HG03060 (cell line): Measurements from ENCODE around the gene IL32.

Source experiments
- ATAC-seq: cut with Tn5 transposase; IDR thresholded peaks from one replicate; pipeline ENCODE4 v1.9.1; 2021; ENCODE audit warnings: low read depth, moderate number of reproducible peaks; ENCODE audit not compliant: unreplicated experiment

IL32 gene

DNA sequence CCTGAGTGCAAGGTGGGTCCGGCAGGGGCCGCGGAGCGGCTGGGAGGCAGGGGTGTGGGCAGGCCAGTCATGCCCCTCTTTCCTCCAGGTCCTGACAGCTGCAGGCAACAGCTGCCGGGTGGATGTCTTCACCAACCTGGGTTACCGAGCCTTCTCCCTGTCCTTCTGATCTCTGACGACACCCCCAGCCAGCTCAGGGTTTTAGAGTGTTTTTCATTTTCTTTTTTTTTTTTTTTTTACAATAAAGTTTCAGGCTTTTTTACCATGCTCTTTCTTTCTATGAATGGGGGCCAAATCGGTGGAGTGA lies 38.0 kb upstream of the IL32 start:
- ATAC-seq, result no peak

- ATAC-seq, result no peak
Observed at GRCh38 chr16:3027983-3028715, 37.3 kb upstream of the IL32 start.

DNA sequence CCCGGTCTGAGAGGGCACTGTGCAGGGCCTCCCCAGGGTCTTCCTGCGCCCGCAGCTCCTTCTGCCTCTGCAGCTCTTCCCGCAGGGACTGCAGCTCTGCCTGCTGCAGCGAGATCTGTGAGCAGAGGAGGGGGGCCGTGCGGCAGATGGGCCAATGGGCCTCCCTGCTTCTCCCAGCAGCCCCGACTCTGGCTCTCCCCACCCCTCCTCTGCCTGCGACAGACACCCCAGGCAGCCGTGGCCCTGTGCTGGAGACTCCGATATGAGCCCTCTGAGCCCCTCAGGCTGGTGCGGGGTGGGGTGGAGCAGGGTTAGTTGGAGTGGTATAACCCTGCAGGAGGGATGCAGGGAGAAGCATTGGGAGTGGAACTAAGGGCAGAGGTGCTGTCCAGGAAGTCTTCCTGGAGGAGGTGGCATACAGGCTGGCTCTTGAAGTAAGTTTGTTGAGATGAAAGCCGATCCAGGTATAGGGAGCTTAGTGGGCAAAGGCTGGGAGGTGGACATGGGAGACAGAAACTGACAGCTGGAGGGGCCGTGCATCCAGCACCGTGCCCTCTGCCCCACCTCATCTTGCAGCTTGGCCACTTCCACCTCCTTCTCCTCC lies 36.6 kb upstream of the IL32 start:
- ATAC-seq, result no peak

- ATAC-seq, result no peak
Observed at GRCh38 chr16:3029491-3030221, 35.8 kb upstream of the IL32 start.

- no peak for ATAC-seq
Observed at GRCh38 chr16:3030222-3031212, 34.9 kb upstream of the IL32 start.

- no peak for ATAC-seq
Observed at GRCh38 chr16:3032624-3033023, 32.8 kb upstream of the IL32 start.

GRCh38 chr16:3035289-3035971 lies 30.0 kb upstream of the IL32 start:
- no peak for ATAC-seq

- ATAC-seq, result no peak
Observed at GRCh38 chr16:3035972-3036725, 29.3 kb upstream of the IL32 start.

GRCh38 chr16:3036726-3037315 lies 28.6 kb upstream of the IL32 start, which contains the start of gene BICDL2:
Gene BICDL2 (minus strand): TSS chr16:3036944. CDS start chr16:3035496, 1,448 bp downstream.
- no peak for ATAC-seq

DNA sequence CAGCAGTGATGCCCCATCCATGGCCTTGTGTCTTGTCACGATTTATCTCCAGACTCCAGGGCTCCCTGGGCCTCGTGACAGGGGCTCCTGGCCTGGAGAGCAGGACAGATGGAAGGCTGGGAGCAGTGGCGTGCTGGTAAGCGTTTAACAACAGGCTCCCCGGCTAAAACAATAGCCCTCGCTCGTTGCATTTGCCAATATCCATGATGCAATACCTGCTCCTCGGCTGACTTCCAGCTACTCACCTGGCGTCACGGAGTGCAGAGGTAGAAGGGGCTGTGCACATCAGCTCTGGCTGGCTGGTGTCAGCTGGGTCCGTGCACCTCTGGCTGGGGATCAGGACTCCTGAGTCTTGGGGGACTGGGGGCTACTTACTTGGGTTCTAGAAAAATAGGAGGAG lies 27.2 kb upstream of the IL32 start:
- no peak for ATAC-seq

DNA sequence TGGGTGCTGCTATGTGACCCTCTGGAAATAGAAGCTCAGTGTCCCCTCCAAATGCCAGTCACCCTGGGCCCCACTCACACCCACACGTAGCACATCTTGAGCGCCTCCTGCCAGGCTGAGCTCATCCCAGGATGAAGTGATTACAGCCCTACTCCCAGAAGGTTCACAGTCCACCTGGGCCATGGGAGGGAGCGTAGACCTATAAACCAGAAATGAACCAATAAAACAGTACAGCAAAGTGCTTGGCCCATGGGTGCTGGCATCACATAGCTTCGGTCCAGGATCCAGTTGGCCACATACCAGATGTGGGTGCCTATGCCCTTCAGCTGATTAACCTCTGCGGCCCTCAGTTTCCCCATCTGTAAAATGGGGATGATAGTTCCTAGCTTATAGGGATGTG lies 26.5 kb upstream of the IL32 start:
- ATAC-seq, result no peak

DNA sequence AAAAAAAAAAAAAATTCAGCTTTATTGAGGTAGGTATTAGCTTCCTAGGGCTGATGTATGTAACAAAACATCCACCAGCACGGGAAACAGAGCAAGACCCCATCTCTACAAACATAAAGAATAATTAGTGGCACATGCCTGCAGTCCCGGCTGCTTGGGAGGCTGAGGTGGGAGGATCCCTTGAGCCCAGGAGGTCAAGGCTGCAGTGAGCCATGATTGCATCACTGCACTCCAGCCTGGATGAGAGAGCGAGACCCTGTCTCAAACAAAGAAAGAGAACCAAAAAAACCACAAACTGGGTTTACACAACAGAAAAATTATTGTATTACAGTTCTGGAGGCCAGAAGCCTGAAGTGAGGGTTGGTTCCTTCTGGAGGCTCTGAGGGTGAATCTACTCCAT lies 23.1 kb upstream of the IL32 start:
- no peak for ATAC-seq

DNA sequence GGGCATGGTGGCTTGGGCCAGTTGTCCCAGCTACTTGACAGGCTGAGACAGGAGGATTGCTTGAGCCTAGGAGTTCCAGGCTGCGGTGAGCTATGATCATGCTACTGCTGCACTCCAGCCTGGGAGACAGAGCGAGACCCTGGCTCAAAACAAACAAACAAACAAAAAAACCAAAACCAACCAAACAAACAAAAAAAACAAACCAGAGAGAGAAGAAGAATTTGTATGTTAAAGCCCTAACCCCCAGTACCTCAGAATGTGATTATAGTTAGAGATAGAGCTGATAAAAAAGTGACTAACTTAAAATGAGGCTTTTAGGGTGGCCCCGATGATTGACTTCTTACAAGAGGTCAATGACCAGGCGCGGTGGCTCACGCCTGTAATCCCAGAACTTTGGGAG lies 20.7 kb upstream of the IL32 start:
- no peak for ATAC-seq

DNA sequence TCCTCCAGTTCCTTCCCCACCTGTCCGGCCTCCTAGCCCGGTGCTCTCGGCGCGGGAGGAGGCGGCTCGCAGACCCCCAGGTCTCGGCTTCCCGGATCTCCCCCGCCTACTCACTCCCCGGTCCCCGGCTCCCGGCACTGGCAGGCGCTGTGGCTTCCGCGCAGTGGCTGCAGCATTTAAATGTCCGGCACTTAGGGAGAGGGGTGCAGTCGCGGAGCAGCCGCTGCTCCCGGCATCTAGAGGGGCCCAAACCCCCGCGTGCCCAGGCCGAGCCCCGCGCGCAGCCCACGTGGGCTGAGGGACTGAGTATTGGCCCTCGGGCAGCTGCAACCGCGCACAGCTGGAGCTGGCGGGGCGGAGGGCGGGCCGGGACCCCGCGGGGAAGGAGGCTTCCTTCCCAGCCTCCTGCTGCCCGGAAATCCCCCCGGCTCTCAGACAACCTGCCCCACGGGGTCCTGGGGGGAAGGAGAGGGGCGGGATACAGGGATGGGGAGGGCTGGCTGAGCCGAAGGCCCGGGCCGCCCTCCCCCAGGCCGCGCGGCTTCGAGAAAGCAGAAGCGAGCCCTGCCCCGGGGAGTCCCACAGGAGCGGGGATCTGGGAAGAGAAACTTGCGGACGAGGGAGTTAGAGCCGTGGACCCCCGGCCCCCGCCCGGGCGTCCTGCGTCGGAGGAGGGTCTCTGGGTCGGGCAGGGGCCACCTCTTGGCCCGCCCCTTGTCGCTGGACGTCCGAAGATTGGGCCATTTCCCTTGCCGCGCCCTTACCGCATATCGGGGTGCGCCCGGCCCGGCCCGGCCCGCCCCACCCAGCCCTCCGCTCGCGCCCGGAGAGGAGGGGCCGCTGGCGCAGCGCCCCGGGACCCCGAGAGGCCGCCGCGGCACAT lies 19.4 kb upstream of the IL32 start, which contains the start of gene MMP25:
TSS of gene MMP25 (plus strand) at position 804 of the 883 bp plus-strand sequence. CDS start 357 bp downstream, outside the sequence.
- ATAC-seq, result no peak

GRCh38 chr16:3046641-3047386 lies 18.6 kb upstream of the IL32 start:
- no peak for ATAC-seq

DNA sequence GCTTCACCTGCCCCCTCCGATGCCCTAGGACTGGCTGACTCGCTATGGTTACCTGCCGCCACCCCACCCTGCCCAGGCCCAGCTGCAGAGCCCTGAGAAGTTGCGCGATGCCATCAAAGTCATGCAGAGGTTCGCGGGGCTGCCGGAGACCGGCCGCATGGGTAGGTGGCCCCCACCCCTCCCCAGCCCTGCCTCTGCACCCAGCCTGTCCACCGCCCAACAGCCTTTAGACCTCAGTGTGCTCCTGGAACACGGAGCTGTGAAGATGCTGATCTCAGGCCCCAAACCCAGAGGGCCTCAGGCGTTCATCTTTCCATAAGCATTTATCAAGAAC lies 18.1 kb upstream of the IL32 start:
- no peak for ATAC-seq

DNA sequence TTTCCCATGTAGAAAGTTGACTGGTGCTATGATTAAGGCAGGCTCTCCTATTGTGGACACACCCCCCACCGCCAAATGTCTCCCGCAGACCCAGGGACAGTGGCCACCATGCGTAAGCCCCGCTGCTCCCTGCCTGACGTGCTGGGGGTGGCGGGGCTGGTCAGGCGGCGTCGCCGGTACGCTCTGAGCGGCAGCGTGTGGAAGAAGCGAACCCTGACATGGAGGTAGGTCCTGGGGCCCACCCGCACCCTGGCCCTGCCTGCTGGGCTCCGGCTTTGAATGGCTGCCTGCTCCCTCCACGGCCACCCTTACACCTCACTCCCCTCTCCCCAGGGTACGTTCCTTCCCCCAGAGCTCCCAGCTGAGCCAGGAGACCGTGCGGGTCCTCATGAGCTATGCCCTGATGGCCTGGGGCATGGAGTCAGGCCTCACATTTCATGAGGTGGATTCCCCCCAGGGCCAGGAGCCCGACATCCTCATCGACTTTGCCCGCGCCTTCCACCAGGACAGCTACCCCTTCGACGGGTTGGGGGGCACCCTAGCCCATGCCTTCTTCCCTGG lies 15.4 kb upstream of the IL32 start:
- ATAC-seq, result no peak
